GF-D8 (cell line): Measurements from ENCODE around the gene GULP1.

Source experiments
- DNase-seq: peaks from one replicate; lab custom pipeline; 2025; lab: John Stamatoyannopoulos, UW

GULP1 gene

DNA sequence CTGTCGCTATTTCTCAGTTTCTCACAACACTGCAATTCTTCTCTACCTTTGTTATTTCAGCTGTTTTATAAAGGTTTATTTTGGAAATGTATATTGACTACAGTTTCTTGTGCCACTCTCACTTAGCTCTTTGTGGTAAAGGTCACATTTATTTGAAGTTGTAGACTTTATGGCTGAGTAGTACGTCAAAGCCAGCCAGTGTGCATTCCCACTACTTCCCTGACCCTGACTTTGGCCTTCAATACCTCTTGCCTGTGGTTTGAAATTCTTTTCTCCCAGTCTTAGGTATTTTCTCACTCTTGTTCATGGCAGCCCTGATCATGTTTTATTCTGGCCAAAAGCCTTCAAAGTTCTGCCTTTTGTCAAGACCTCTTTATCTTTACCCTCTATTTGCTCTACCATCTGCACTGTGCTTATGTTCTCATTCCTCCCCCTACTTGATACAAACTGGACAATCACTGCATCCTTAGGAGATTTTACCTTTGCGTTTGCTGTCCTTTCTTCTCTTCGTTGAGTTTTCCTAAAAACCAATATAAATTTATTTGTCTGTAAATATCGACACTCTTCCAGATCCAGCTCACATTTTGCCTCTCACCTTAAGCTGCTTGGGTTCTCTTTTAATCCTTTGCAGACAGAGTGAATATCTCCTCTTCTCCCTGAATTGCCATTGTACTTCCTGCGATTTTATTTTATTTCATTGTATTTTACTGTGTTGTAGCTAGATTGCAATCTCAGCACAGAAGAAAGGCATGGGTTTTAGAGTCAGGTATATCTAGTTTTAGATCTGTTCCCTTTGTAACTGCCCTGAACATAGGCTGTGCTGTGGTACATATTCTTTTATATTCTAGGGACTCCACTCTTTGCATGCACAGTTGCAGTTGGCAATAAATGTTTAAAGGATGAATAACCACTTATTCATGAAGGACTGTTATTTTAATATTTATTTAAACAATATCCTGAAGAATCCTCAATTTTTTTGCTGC is 31.2 kb downstream of the GULP1 start:
- DNase-seq = no peak

GRCh38 chr2:188324067-188324466 is 32.4 kb downstream of the GULP1 start:
- DNase-seq = no peak

GRCh38 chr2:188326290-188326668 is 34.6 kb downstream of the GULP1 start:
- no peak for DNase-seq

DNA sequence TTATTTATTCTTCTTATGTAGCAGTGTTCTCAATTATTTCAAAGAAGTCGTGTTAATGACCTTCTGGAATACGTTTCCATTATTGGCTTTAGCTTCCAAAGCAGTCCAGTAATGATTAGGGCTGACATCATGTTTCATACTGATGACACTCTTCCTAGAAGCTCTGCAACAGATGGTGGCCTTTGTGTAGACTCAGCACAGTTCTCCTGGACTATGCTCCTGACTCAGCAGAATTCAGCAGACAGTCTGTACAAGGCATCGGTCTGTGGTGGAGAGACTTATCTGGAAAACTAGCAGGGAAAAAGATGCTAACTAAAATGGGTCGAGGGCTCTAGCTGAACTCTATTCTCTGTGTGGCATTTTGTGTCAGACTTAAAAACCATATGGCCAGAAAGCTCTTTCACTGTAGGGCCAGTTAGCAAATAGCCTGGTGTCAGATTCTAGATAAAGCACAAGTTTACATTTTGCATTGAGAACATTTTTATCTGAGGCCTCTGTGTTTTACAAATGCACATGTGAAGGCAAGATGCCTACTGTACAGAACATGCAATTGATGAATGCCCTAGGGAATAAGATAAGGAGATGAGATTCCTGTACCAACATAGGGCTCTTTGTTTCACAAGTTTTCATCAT is 35.1 kb downstream of the GULP1 start:
- no peak for DNase-seq

- no peak for DNase-seq
Measured at GRCh38 chr2:188327518-188328213, 36.0 kb downstream of the GULP1 start.

- no peak for DNase-seq
Measured at GRCh38 chr2:188328419-188328818, 36.7 kb downstream of the GULP1 start.

DNA sequence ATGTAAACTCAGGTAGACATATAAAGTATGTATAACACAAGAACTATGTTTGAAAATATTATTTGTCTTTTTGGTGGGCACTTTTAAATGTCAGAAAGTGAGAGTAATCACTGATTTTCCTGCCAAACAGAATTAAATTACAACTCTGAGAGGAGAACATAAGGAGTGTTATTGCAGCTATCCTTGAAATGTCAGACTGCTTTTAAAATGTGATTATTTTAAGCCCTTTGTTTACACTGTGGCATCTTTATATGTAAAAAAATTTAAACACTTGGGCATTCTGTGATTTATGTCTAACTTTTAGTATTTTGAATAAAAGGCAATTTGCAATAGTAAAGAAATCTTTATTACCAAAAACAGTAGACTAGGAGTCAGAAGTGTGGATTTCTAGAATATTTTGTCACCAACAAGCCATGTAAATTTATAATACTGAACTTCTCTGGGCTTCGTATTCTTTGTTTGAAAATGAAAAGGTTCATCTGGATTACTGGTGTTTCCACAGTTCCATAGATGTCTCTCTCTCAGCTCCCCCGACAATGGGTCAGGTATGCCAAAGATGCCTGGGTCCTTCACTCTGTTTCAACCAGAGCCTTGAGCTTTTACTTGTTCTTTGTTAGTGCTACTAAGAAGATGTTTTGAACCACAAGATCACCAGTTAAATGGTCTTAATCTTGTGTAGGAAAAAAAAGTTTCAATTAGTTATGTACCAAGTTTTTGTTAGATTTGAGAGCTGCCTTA is 38.8 kb downstream of the GULP1 start:
- no peak for DNase-seq

GRCh38 chr2:188332619-188333018 is 40.9 kb downstream of the GULP1 start:
- no peak for DNase-seq

DNA sequence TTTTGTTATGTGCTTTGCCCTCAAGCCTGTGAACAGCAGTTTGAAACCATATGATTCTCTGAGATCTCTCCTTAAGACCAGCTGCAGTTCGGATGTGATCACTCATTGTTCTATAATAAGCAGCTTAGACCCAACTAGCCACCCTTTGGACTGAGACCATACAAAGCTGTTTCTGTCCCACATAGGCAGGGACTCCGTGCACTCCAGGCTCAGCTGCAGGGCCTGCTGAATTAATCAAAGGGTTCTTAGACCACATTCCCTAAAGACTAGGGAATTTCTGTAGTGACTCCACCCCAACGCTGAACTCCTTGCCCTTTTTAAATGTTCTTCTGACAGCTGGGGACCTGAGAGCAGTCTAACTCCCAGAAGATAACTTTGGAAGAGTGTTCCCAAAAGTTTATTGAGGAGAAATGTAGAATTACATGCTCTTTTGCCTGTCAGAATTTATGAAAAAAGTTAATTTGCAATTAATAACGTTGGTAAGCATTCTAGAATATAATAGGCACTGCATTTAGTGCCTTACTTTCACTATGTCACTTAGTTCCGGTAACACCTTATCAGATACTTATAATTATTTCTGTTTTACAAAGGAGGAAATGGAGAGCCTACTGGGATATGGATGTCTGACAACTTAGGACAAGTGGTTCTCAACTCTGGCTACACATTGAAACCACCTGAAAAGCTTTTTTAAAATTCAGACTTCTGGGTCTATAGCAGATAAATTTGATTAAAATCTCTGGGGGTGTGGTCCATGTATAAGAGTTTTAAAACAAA is 42.3 kb downstream of the GULP1 start:
- no peak for DNase-seq

GRCh38 chr2:188338463-188338862 is 46.8 kb downstream of the GULP1 start:
- no peak for DNase-seq

DNA sequence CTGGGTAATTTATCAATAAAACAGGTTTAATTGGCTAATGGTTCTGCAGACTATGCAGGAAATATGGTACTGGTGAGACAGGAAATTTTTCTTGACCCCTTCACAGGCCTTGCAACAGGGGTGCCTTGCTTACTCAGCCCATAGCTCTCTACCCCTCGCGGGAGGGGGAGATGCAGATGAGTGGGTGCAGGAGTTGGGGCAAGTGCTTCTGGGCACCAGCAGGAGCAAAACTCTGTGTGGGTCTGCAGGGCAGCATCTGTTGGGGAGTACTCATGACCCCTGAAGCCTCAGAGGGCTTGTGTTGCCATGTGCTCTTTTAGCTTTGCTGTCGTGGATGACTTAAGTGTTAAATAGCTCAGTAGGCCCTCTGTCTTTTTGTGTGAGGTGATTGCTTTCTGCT is 48.6 kb downstream of the GULP1 start:
- DNase-seq = no peak

- DNase-seq = no peak
Measured at GRCh38 chr2:188345020-188345419, 53.3 kb downstream of the GULP1 start.

GRCh38 chr2:188345426-188345825 is 53.8 kb downstream of the GULP1 start:
- no peak for DNase-seq

- no peak for DNase-seq
Measured at GRCh38 chr2:188345831-188346458, 54.3 kb downstream of the GULP1 start.

- no peak for DNase-seq
Measured at GRCh38 chr2:188349019-188349418, 57.3 kb downstream of the GULP1 start.

GRCh38 chr2:188353282-188353681 is 61.6 kb downstream of the GULP1 start:
- no peak for DNase-seq

GRCh38 chr2:188360485-188361263 is 69.0 kb downstream of the GULP1 start:
- DNase-seq = no peak

- DNase-seq = no peak
Measured at GRCh38 chr2:188364033-188364630, 72.5 kb downstream of the GULP1 start.

DNA sequence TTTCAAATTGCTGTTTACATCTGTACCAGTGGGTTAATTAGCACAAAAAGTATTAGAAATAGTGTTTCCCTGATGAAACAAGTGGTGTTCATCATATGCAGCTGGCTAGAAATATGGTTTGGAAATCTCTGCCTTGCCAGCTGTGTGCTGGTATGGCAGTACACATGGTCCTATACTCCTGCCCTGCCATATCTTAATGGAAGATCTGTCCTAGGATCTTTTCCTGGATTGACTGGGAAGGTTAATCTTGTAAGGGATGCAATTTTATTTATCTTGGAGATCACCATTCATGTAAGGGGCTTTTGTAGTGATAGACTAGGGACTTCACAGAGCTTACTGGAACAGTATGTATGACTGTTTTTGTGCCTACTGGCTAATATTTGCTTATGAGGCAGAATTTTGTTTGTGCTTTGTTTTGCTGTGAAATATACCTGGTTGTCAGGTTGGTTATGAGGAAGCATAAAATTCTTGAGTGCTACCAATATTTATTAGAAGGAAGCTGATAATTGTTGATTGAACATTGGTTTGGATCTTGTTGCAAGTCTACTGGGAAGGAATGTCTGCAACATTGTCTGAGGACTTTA is 73.5 kb downstream of the GULP1 start:
- no peak for DNase-seq
